K562 (cell line): Measurements from ENCODE around the gene TUBG2. TPM values are rescaled to one million over a fixed set of nuclear protein-coding genes. Genes with fewer than 3 reads are reported as not detected.

Experiments
- polyA plus RNA-seq, 8 experiments: library from polyadenylated mRNA; depleted of rRNA in 4 of 8; stranded (reverse) in 5 of 8; unstranded in 3 of 8; fragments of >200 nt; fragmentation: Nextera tagmentation in 2 of 8; fragmentation: Illumina TruSeq in 1 of 8; extraction: Ambion mirVana in 2 of 8; extraction: Trizol in 1 of 8; gene quantifications; 2 replicates each; pipeline versions ENCODE4 v1.2.1 to v1.2.3, GENCODE V29; 2011 to 2014; ENCODE audit warnings: inconsistent platforms in 1 of 8, missing spikeins in 1 of 8
- total RNA-seq, 7 experiments: library from RNA; depleted of rRNA in 6 of 7; stranded (reverse); fragments of >200 nt in 6 of 7; fragmentation: Illumina TruSeq in 2 of 7; extraction: Trizol in 2 of 7; gene quantifications; 2 replicates each; pipeline versions ENCODE4 v1.2.1 to v1.2.3, GENCODE V29; 2011 to 2021; ENCODE audit warnings: low replicate concordance in 1 of 7
- TF ChIP-seq, protein P1 (sequence below), 2 experiments: fragments of 450-650 bp in 1 of 2; sonication (generic) in 1 of 2; formaldehyde crosslinking in 1 of 2; IDR thresholded peaks; 2 replicates each; pipeline versions ENCODE4 v1.7.1 to v1.9.0; 2016 to 2022; ENCODE audit warnings: inconsistent platforms in 1 of 2, mild to moderate bottlenecking in 1 of 2, missing genetic modification reagents in 1 of 2

TUBG2 gene
- total and polyA plus RNA-seq, 9 of the 15 experiments (the other 6 are each of a cell fraction or from before 2014, with no cell fraction given) = 0.09 to 0.80 (median 0.24) TPM; not detected in 2

DNA sequence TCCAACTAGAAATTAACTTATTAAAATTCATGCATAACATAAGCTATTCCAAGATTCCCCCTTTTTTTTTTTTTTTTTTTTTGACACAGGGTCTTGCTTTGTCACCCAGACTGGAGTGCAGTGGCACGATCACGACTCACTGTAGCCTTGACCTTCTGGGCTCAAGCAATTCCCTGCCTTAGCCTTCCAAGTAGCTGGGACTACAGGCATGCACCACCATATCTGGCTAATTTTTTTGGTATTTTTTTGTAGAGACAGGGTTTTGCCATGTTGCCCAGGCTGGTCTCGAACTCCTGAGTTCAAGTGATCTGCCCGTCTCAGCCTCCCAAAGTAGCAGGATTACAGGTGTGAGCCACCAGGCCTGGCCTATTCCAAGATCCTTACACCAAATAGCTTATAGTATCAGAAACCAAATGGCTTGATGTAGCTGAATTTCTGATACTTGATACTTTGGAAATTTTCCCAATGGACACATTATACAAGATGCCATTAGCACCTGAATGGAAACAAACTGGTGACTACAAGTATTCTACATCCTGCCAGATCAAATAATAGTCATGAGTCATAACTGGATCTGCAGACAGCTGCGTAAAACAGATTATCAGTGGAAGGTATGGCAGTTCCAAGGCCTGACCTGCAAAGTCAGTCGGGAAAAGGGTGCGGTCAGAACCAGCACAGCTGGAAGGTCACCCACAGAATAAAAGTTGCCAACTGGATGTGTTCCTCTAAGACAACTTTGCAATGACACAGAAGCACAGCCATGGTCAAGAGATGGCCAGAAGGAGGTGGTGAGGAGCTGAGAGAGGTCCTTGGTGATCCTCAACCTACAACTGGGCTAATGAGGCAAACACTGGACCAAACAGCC, 35.1 kb upstream of the TUBG2 start (continued):
- TF ChIP-seq, protein P1, sequence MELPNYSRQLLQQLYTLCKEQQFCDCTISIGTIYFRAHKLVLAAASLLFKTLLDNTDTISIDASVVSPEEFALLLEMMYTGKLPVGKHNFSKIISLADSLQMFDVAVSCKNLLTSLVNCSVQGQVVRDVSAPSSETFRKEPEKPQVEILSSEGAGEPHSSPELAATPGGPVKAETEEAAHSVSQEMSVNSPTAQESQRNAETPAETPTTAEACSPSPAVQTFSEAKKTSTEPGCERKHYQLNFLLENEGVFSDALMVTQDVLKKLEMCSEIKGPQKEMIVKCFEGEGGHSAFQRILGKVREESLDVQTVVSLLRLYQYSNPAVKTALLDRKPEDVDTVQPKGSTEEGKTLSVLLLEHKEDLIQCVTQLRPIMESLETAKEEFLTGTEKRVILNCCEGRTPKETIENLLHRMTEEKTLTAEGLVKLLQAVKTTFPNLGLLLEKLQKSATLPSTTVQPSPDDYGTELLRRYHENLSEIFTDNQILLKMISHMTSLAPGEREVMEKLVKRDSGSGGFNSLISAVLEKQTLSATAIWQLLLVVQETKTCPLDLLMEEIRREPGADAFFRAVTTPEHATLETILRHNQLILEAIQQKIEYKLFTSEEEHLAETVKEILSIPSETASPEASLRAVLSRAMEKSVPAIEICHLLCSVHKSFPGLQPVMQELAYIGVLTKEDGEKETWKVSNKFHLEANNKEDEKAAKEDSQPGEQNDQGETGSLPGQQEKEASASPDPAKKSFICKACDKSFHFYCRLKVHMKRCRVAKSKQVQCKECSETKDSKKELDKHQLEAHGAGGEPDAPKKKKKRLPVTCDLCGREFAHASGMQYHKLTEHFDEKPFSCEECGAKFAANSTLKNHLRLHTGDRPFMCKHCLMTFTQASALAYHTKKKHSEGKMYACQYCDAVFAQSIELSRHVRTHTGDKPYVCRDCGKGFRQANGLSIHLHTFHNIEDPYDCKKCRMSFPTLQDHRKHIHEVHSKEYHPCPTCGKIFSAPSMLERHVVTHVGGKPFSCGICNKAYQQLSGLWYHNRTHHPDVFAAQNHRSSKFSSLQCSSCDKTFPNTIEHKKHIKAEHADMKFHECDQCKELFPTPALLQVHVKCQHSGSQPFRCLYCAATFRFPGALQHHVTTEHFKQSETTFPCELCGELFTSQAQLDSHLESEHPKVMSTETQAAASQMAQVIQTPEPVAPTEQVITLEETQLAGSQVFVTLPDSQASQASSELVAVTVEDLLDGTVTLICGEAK (IDR thresholded peaks at IDR 0.05) = no peak
- TF ChIP-seq, protein P1 (CRISPR knock-in tag; IDR thresholded peaks at IDR 0.05) = no peak
- TF ChIP-seq, all 486 proteins: peak for 117
